IMR-90 (cell line): ENCODE results near the gene DHRS7. TPM values are rescaled to one million over a fixed set of nuclear protein-coding genes. Genes with fewer than 3 reads are reported as not detected.

Source experiments
- ATAC-seq: fragments of 200-7000 bp; cut with Tn5 transposase; 2 replicates; pipeline ENCODE4 v1.9.1; 2020; ENCODE audit warnings: low read depth, mild to moderate bottlenecking, moderate library complexity
- BruUV-seq: library from RNA; stranded (reverse); fragments of 400-500 nt; replicated peaks from 2 replicates; lab custom pipeline; 2021; lab: Mats Ljungman, UMichigan
- CTCF ChIA-PET: fragments of 300-600 bp; formaldehyde crosslinking; extraction: SDS; loops from one replicate; lab custom pipeline; 2021; ENCODE audit warnings: antibody characterized with exemption; lab: Yijun Ruan, JAX
- POLR2A ChIA-PET: fragments of 300-600 bp; sonication (Branson Sonifier 250); formaldehyde crosslinking; loops from one replicate; lab custom pipeline; 2022; ENCODE audit warnings: antibody characterized with exemption; ENCODE audit not compliant: unreplicated experiment; lab: Charles Lee
- DNase-seq: peaks from one replicate; pipeline ENCODE4 v3.0.0; 2013
- H2AFZ ChIP-seq: replicated peaks from 2 replicates; pipeline ENCODE3; 2013; ENCODE audit warnings: low read length, mild to moderate bottlenecking; ENCODE audit not compliant: poor library complexity
- H2AK5ac ChIP-seq: 2 replicates; pipeline ENCODE4 v1.6.1; 2013; ENCODE audit warnings: low read depth, low read length, inconsistent platforms
- H2AK9ac ChIP-seq: replicated peaks from 2 replicates; pipeline ENCODE3; 2013; ENCODE audit warnings: mild to moderate bottlenecking, low read depth, low read length, moderate library complexity; ENCODE audit not compliant: poor library complexity
- H2BK120ac ChIP-seq: 2 replicates; pipeline ENCODE4 v1.6.1; 2013; ENCODE audit warnings: low read depth, low read length, inconsistent platforms
- H2BK15ac ChIP-seq: 3 replicates; pipeline ENCODE4 v1.6.1; 2013; ENCODE audit warnings: low read depth, low read length, inconsistent platforms
- H2BK20ac ChIP-seq: 2 replicates; pipeline ENCODE4 v1.6.1; 2013; ENCODE audit warnings: low read depth, mild to moderate bottlenecking, inconsistent platforms, low read length, moderate library complexity
- H2BK5ac ChIP-seq: 2 replicates; pipeline ENCODE4 v1.6.1; 2013; ENCODE audit warnings: mild to moderate bottlenecking, low read depth, low read length, inconsistent platforms; ENCODE audit not compliant: poor library complexity, severe bottlenecking
- H3K14ac ChIP-seq: replicated peaks from 2 replicates; pipeline ENCODE4 v1.6.1; 2013; ENCODE audit warnings: low read depth, low read length, inconsistent platforms
- H3K18ac ChIP-seq: 2 replicates; pipeline ENCODE4 v1.6.1; 2013; ENCODE audit warnings: low read depth, low read length, control low read depth
- H3K23ac ChIP-seq: 2 replicates; pipeline ENCODE4 v1.6.1; 2013; ENCODE audit warnings: low read depth, low read length, inconsistent platforms
- H3K27ac ChIP-seq: 2 replicates; pipeline ENCODE4 v1.5.1; 2013; ENCODE audit warnings: mild to moderate bottlenecking, control low read depth, low read length; ENCODE audit not compliant: insufficient read depth
- H3K27me3 ChIP-seq: 2 replicates; pipeline ENCODE4 v1.6.1; 2013; ENCODE audit warnings: low read length; ENCODE audit not compliant: control insufficient read depth, insufficient read depth
- H3K36me3 ChIP-seq: 2 replicates; pipeline ENCODE4 v1.6.1; 2013; ENCODE audit warnings: low read length, mixed read lengths; ENCODE audit not compliant: control insufficient read depth, insufficient read depth
- H3K4ac ChIP-seq: 2 replicates; pipeline ENCODE4 v1.6.1; 2013; ENCODE audit warnings: low read depth, low read length, inconsistent platforms
- H3K4me1 ChIP-seq: 2 replicates; pipeline ENCODE4 v1.6.1; 2013; ENCODE audit warnings: low read length, mixed read lengths; ENCODE audit not compliant: control insufficient read depth, insufficient read depth
- H3K4me2 ChIP-seq: 2 replicates; pipeline ENCODE4 v1.6.1; 2013; ENCODE audit warnings: low read depth, mild to moderate bottlenecking, control low read depth, low read length, moderate library complexity
- H3K4me3 ChIP-seq: 2 replicates; pipeline ENCODE4 v1.5.1; 2013; ENCODE audit warnings: low read depth, mild to moderate bottlenecking, control low read depth, low read length, moderate library complexity; ENCODE audit not compliant: insufficient read depth
- H3K56ac ChIP-seq: 2 replicates; pipeline ENCODE4 v1.6.1; 2013; ENCODE audit warnings: low read length, inconsistent platforms; ENCODE audit not compliant: insufficient read depth; ENCODE audit errors: extremely low read depth
- H3K79me1 ChIP-seq, 2 experiments: 2 replicates each; pipeline ENCODE4 v1.6.1; 2013; ENCODE audit warnings: low read length in 2 of 2, inconsistent platforms in 1 of 2, low read depth in 1 of 2
- H3K9ac ChIP-seq: 2 replicates; pipeline ENCODE4 v1.6.1; 2013; ENCODE audit warnings: low read depth, low read length, control low read depth
- H3K9me1 ChIP-seq: 2 replicates; pipeline ENCODE4 v1.6.1; 2013; ENCODE audit warnings: low read length, inconsistent platforms; ENCODE audit not compliant: insufficient read depth
- H3K9me3 ChIP-seq: 2 replicates; pipeline ENCODE4 v1.6.1; 2013; ENCODE audit warnings: low read length; ENCODE audit not compliant: control insufficient read depth, insufficient read depth
- H4K20me1 ChIP-seq: 2 replicates; pipeline ENCODE4 v1.6.1; 2013; ENCODE audit warnings: low read length, inconsistent platforms; ENCODE audit not compliant: insufficient read depth
- H4K5ac ChIP-seq: 2 replicates; pipeline ENCODE4 v1.6.1; 2013; ENCODE audit warnings: mild to moderate bottlenecking, low read depth, low read length, control low read depth
- H4K8ac ChIP-seq, 2 experiments: 2 replicates each; pipeline ENCODE4 v1.6.1; 2013; ENCODE audit warnings: low read depth in 2 of 2, low read length in 2 of 2, control low read depth in 1 of 2, inconsistent platforms in 1 of 2
- H4K91ac ChIP-seq: 2 replicates; pipeline ENCODE4 v1.6.1; 2013; ENCODE audit warnings: low read depth, low read length, inconsistent platforms; ENCODE audit not compliant: insufficient read depth
- BHLHE40 ChIP-seq: fragments of 150-350 bp; IDR thresholded peaks from 2 replicates; pipeline ENCODE4 v1.6.1; 2016; ENCODE audit warnings: mild to moderate bottlenecking, low read depth, low read length
- CEBPB ChIP-seq: IDR thresholded peaks from 2 replicates; pipeline ENCODE4 v1.6.1; 2012; ENCODE audit warnings: low read depth, low read length, improper control_type of control experiment
- CHD1 ChIP-seq: IDR thresholded peaks from 2 replicates; pipeline ENCODE4 v1.6.1; 2012; ENCODE audit warnings: low read depth, low read length, improper control_type of control experiment
- CTCF ChIP-seq: conservative IDR thresholded peaks from 2 replicates; pipeline ENCODE4 v1.5.1; 2012; ENCODE audit warnings: mild to moderate bottlenecking, low read depth, low read length, improper control_type of control experiment
- ELK1 ChIP-seq: fragments of 150-350 bp; IDR thresholded peaks from 2 replicates; pipeline ENCODE4 v1.6.1; 2016; ENCODE audit warnings: low read depth, mild to moderate bottlenecking, low read length, moderate library complexity, borderline replicate concordance
- FOS ChIP-seq: fragments of 150-350 bp; IDR thresholded peaks from 2 replicates; pipeline ENCODE4 v1.6.1; 2016; ENCODE audit warnings: low read depth, low read length
- MAFK ChIP-seq: IDR thresholded peaks from 2 replicates; pipeline ENCODE4 v1.6.1; 2012; ENCODE audit warnings: low read depth, low read length, improper control_type of control experiment
- MAZ ChIP-seq: IDR thresholded peaks from 2 replicates; pipeline ENCODE4 v1.6.1; 2012; ENCODE audit warnings: low read depth, mild to moderate bottlenecking, low read length, improper control_type of control experiment, moderate library complexity, borderline replicate concordance
- MXI1 ChIP-seq: IDR thresholded peaks from 2 replicates; pipeline ENCODE4 v1.6.1; 2012; ENCODE audit warnings: low read depth, mild to moderate bottlenecking, low read length, moderate library complexity, borderline replicate concordance
- NFE2L2 ChIP-seq: fragments of 150-350 bp; IDR thresholded peaks from 2 replicates; pipeline ENCODE4 v1.6.1; 2016; ENCODE audit warnings: low read depth, mild to moderate bottlenecking, low read length
- POLR2A ChIP-seq: IDR thresholded peaks from 2 replicates; pipeline ENCODE4 v1.6.1; 2012; ENCODE audit warnings: mild to moderate bottlenecking, low read depth, low read length
- RAD21 ChIP-seq: IDR thresholded peaks from 2 replicates; pipeline ENCODE4 v1.6.1; 2012; ENCODE audit warnings: low read length, improper control_type of control experiment
- RCOR1 ChIP-seq: IDR thresholded peaks from 2 replicates; pipeline ENCODE4 v1.6.1; 2012; ENCODE audit warnings: mild to moderate bottlenecking, low read length, improper control_type of control experiment; ENCODE audit not compliant: insufficient replicate concordance
- RFX5 ChIP-seq: IDR thresholded peaks from 2 replicates; pipeline ENCODE4 v1.8.0; 2012; ENCODE audit warnings: low read depth, mild to moderate bottlenecking, low read length, moderate library complexity
- SMC3 ChIP-seq: fragments of 150-350 bp; IDR thresholded peaks from 2 replicates; pipeline ENCODE4 v1.6.1; 2016; ENCODE audit warnings: low read depth, mild to moderate bottlenecking, antibody characterized with exemption, low read length, moderate library complexity
- USF2 ChIP-seq: fragments of 150-350 bp; IDR thresholded peaks from 2 replicates; pipeline ENCODE4 v1.6.1; 2017; ENCODE audit warnings: mild to moderate bottlenecking, antibody characterized with exemption, low read length, low read depth
- WGBS, 2 experiments: methylation state at CpG; one replicate each; pipeline versions ENCODE4 v1.1.5 to v1.1.7; 2013; ENCODE audit warnings: missing lambda C conversion rate in 2 of 2; ENCODE audit not compliant: insufficient read length in 1 of 2; ENCODE audit errors: extremely low coverage in 2 of 2; 5-methylcytosine and 5-hydroxymethylcytosine counted together
- dilution Hi-C: fragments of 300-500 bp; cut with HindIII; formaldehyde crosslinking; loops from one replicate; pipeline ENCODE4 v1.14.3; 2018; ENCODE audit warnings: low sequenced_read_pairs; ENCODE audit not compliant: unreplicated experiment
- in situ Hi-C: fragments of 300-500 bp; cut with MboI; formaldehyde crosslinking; loops from 3 replicates; pipeline ENCODE4 v1.14.3; 2019; ENCODE audit warnings: low sequenced_read_pairs, inconsistent platforms, mixed read lengths
- intact Hi-C: fragments of 100-400 bp; cut with micrococcal nuclease; formaldehyde crosslinking; loops from 2 replicates; pipeline ENCODE4 v1.10.0; 2022
- polyA plus RNA-seq, 3 experiments: library from polyadenylated mRNA; depleted of rRNA; stranded (reverse); fragments of >200 nt; gene quantifications; 2 replicates each; pipeline ENCODE4 v1.2.3, GENCODE V29; 2012; ENCODE audit warnings: low replicate concordance in 1 of 3
- total RNA-seq: library from RNA; depleted of rRNA; stranded (reverse); fragments of >200 nt; gene quantifications from 2 replicates; pipeline ENCODE4 v1.2.3, GENCODE V29; 2012

DHRS7 gene
- total and polyA plus RNA-seq, 2 of the 4 experiments (the other 2 are of a cell fraction) = 30.3 to 50.2 TPM

GRCh38 chr14:60151715-60152114, 13.5 kb downstream of the DHRS7 start:
- Histone ChIP-seq H4K91ac (no peak overlapping the region), H3K36me3 (peaks cover 19% of the 10 kb centered on the region), H3K27ac (no peak overlapping the region), H2BK15ac (no peak overlapping the region), H3K9me3 (no peaks in the 10 kb centered on the region), H2AK9ac (no peak overlapping the region), H2AFZ (no peak overlapping the region), H3K79me1 (peaks cover 20 to 35% of the 10 kb centered on the region in 2 experiments), H4K20me1 (no peaks in the 10 kb centered on the region), H2BK120ac (peak overlapping the region; percentile 86; the same call in 1 of the 2 replicates), H2BK20ac (peak overlapping the region; percentile 16; the same call in 1 of the 2 replicates), H3K4ac (no peak overlapping the region), H3K23ac (no peak overlapping the region), H3K56ac (no peak overlapping the region), H3K27me3 (no peaks in the 10 kb centered on the region), H4K8ac (0 out of 4 replicates have a peak overlapping the region, but pooled peaks of 1 of the 2 experiments have one; percentile 80), H3K4me2 (peak overlapping the region; percentile 23; the same call in 1 of the 2 replicates), H3K9me1 (peaks cover 9% of the 10 kb centered on the region), H4K5ac (no peak overlapping the region), H2AK5ac (no peak overlapping the region), H3K18ac (no peak overlapping the region; the same call in 1 of the 2 replicates), H3K4me3 (no peak overlapping the region), H3K14ac (no peak overlapping the region), H3K9ac (no peak overlapping the region), H3K4me1 (peaks cover 5% of the 10 kb centered on the region), H2BK5ac (peak overlapping the region; percentile 92)
- dilution Hi-C loops (no loop called here), intact Hi-C loops (loop anchor here (5.0 kb wide), 1 partner anchor 59 kb away; the partner anchor contains the start of gene PCNX4), in situ Hi-C loops (no loop called here)
- WGBS, 2 experiments = no CpG with 5 or more reads among the region's 3 CpGs
- POLR2A ChIA-PET = interaction anchor here (0.7 kb wide), 2 partner anchors 79 to 429 kb away, joined by 3 read pairs; no protein-coding TSS in a partner anchor
- peak; percentile 92 for DNase-seq
- CTCF ChIA-PET = no interaction called here
- TF ChIP-seq SMC3 (no peak), CEBPB (peak; percentile 99), USF2 (peak; percentile 94), MXI1 (peak; percentile 82), RAD21 (no peak), MAFK (0 out of 2 replicates have a peak, but pooled peaks have one; percentile 12), CTCF (no peak), POLR2A (no peak), MAZ (peak; percentile 64; the same call in 1 of the 2 replicates), BHLHE40 (0 out of 2 replicates have a peak, but pooled peaks have one; percentile 18), RCOR1 (peak; percentile 91), RFX5 (no peak), NFE2L2 (peak; percentile 66), CHD1 (no peak), ELK1 (no peak), FOS (peak; percentile 60; the same call in 1 of the 2 replicates)
- BruUV-seq = no TSS peak
- ATAC-seq = peak; percentile 94
